Mucosa of rectum (tissue), 2 donors: ENCODE data around the gene GAL3ST2.
"Not testable (repeated sequence)": the region's sequence is repeated elsewhere in the genome, so short reads cannot be mapped to it uniquely, and the experiment has no call there.

ENCODE experiments used
- H3K27ac ChIP-seq, 2 donors: one replicate each; pipeline ENCODE4 v1.7.0; 2013; ENCODE audit warnings: inconsistent platforms in 2 of 2, low read depth in 2 of 2, low read length in 2 of 2
- H3K27me3 ChIP-seq, 2 donors: one replicate each; pipeline ENCODE4 v1.7.0; 2013; ENCODE audit warnings: low read length in 2 of 2; ENCODE audit not compliant: control insufficient read depth in 2 of 2, insufficient read depth in 2 of 2
- H3K36me3 ChIP-seq, 2 donors: one replicate each; pipeline ENCODE4 v1.7.0; 2013; ENCODE audit warnings: low read length in 2 of 2; ENCODE audit not compliant: control insufficient read depth in 2 of 2, insufficient read depth in 2 of 2
- H3K4me1 ChIP-seq, 2 donors: one replicate each; pipeline ENCODE4 v1.7.0; 2013; ENCODE audit warnings: low read length in 2 of 2, mild to moderate bottlenecking in 1 of 2; ENCODE audit not compliant: control insufficient read depth in 2 of 2, insufficient read depth in 2 of 2
- H3K4me3 ChIP-seq, 2 donors: one replicate each; pipeline ENCODE4 v1.7.0; 2013; ENCODE audit warnings: low read length in 2 of 2
- H3K9ac ChIP-seq, 2 donors: one replicate each; pipeline ENCODE4 v1.7.0; 2013; ENCODE audit warnings: low read length in 2 of 2, low read depth in 1 of 2, mild to moderate bottlenecking in 1 of 2
- H3K9me3 ChIP-seq, 2 donors: one replicate each; pipeline ENCODE4 v1.7.0; 2013; ENCODE audit warnings: low read length in 2 of 2; ENCODE audit not compliant: control insufficient read depth in 2 of 2
- donor health status: healthy.
- donor health status: Normal muscosa, but diverticular disease.

GAL3ST2 gene

GRCh38 chr2:241755777-241756176 is 20.8 kb upstream of the GAL3ST2 start:
- H3K27me3 ChIP-seq, result no peaks in the 10 kb centered on the region
- no peak overlapping the region for H3K4me3 ChIP-seq
- no peak overlapping the region for H3K27ac ChIP-seq
- peaks cover 0 to 2% of the 10 kb centered on the region in 2 donors for H3K9me3 ChIP-seq
- H3K4me1 ChIP-seq, result no peaks in the 10 kb centered on the region
- no peak overlapping the region for H3K9ac ChIP-seq
- H3K36me3 ChIP-seq, result peaks cover 35 to 38% of the 10 kb centered on the region in 2 donors

- H3K4me1 ChIP-seq, result no peaks in the 10 kb centered on the region
- peaks cover 32 to 36% of the 10 kb centered on the region in 2 donors for H3K36me3 ChIP-seq
- H3K4me3 ChIP-seq, result no peak overlapping the region
- no peaks in the 10 kb centered on the region for H3K27me3 ChIP-seq
- peaks cover 0 to 2% of the 10 kb centered on the region in 2 donors for H3K9me3 ChIP-seq
- no peak overlapping the region for H3K27ac ChIP-seq
- no peak overlapping the region for H3K9ac ChIP-seq
These were observed 17.4 kb upstream of the GAL3ST2 start for GRCh38 chr2:241759067-241759807.

DNA sequence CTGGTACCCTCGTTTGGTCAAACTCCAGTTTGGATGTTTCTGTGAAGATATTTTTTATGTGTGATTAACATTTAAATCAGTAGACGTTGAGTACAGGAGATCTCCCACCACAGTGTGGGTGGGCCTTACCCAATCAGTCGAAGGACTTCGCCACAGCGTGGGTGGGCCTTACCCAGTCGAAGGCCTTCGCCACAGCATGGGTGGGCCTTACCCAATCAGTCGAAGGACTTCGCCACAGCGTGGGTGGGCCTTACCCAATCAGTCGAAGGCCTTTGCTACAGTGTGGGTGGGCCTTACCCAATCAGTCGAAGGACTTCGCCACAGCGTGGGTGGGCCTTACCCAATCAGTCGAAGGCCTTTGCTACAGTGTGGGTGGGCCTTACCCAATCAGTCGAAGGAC is 16.7 kb upstream of the GAL3ST2 start:
- not testable (repeated sequence) for H3K4me3 ChIP-seq, H3K9ac ChIP-seq, H3K9me3 ChIP-seq, H3K27me3 ChIP-seq, H3K4me1 ChIP-seq, H3K27ac ChIP-seq
- H3K36me3 ChIP-seq, result peaks cover 29 to 33% of the 10 kb centered on the region in 2 donors

DNA sequence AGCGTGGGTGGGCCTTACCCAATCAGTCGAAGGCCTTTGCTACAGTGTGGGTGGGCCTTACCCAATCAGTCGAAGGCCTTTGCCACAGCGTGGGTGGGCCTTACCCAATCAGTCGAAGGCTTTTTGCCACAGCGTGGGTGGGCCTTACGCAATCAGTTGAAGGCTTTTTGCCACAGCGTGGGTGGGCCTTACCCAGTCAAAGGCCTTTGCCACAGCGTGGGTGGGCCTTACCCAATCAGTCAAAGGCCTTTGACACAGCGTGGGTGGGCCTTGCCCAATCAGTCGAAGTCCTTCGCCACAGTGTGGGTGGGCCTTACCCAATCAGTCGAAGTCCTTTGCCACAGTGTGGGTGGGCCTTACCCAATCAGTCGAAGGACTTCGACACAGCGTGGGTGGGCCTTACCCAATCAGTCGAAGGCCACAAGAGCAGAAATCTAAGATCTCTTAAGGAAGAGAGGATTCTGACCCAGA is 16.3 kb upstream of the GAL3ST2 start:
- Histone ChIP-seq H3K27me3 (no peaks in the 10 kb centered on the region), H3K9ac (no peak overlapping the region), H3K4me1 (no peaks in the 10 kb centered on the region), H3K9me3 (peaks cover 0 to 2% of the 10 kb centered on the region in 2 donors), H3K36me3 (peaks cover 26 to 31% of the 10 kb centered on the region in 2 donors), H3K4me3 (no peak overlapping the region), H3K27ac (no peak overlapping the region)

DNA sequence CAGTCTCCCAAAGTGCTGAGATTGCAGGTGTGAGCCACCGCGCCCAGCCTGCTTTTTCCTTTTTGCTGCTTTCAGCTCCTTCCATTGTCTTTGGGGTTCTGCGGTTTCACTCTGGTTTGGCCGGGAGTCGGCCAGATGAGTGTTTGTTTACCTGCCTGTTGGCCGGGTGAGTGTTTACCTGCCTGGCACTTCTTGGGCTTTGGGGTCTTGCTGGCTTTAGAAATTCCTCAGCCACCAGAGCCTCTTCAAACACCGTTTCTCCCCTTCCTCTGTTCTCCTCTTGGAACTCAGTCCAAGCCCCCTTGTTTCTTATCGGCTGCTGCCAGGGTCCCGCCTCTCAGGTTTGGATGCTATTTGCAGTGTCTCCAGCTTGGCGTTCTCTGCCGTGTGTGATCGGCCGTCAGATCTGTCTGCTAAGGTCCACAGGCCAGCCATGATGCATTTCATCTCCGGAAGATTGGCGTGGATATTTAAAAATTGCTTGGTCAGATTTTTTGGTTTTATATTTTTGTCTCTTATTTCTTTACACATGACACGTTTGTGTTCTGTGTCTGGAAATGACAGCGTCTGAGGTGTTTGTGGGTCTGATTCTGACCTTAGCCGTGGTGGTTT is 14.2 kb upstream of the GAL3ST2 start:
- H3K27ac ChIP-seq, result peak overlapping the region in 1 of 2 donors; percentile 24
- peaks cover 0 to 2% of the 10 kb centered on the region in 2 donors for H3K9me3 ChIP-seq
- H3K4me1 ChIP-seq, result no peaks in the 10 kb centered on the region
- no peaks in the 10 kb centered on the region for H3K27me3 ChIP-seq
- no peak overlapping the region for H3K9ac ChIP-seq
- no peak overlapping the region for H3K4me3 ChIP-seq
- H3K36me3 ChIP-seq, result peaks cover 14 to 23% of the 10 kb centered on the region in 2 donors

- H3K27ac ChIP-seq, result peak overlapping the region in 1 of 2 donors; percentile 24
- peaks cover 0 to 2% of the 10 kb centered on the region in 2 donors for H3K9me3 ChIP-seq
- no peak overlapping the region for H3K4me3 ChIP-seq
- peaks cover 14 to 23% of the 10 kb centered on the region in 2 donors for H3K36me3 ChIP-seq
- H3K27me3 ChIP-seq, result no peaks in the 10 kb centered on the region
- no peaks in the 10 kb centered on the region for H3K4me1 ChIP-seq
- no peak overlapping the region for H3K9ac ChIP-seq
These were observed 13.7 kb upstream of the GAL3ST2 start for GRCh38 chr2:241762933-241763369.

- Histone ChIP-seq H3K27ac (no peak overlapping the region), H3K4me1 (no peaks in the 10 kb centered on the region), H3K9me3 (peaks cover 0 to 2% of the 10 kb centered on the region in 2 donors), H3K36me3 (peaks cover 14 to 23% of the 10 kb centered on the region in 2 donors), H3K27me3 (no peaks in the 10 kb centered on the region), H3K9ac (no peak overlapping the region), H3K4me3 (no peak overlapping the region)
These were observed 12.9 kb upstream of the GAL3ST2 start for GRCh38 chr2:241763551-241764274.

DNA sequence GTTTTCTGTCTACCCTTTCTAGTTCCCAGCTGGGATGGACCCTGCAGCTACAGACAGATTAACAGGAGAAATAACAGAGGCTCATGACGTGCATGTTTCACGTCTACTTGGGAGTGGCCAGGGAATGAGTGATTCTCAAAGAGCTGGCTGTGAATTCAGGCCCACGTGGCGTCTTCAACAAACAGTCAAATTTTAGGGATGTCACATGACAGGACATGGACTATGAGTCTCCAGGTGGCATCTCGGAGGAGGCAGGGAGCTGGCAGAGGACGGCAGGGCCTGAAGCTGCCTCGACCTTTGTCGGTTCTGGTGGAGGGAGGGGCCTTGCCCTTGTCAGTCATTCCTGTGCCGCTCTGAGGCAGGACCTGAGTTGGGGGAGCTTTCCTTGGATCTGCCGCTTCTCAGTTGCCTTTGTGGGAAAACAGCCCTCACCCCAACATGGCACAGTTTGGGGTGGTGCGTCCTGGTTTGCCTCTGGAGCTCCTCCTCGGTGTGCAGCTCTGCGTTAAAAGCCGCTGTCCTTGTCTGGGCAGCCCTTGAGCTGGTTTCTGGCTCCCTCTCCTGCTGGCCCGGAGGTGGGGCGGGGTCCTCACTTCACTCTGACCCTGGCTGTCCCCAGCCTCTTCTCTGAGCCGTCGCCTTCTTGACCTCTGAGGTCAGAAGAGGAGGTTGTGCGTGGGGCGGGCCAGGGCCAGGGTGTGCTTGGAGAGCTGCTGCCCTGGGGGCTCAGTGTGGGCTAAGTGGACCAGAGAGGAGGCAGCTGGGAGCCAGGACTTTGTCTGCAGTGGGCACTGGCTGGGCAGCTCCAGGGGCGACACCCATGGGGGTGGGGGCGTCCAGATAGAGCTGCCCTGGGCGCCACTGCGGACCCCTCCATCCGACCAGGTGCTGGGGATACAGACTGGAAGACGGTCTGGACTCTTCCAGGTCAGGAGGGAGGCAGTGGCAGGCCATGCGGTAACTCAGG is 12.1 kb upstream of the GAL3ST2 start:
- Histone ChIP-seq H3K4me3 (no peak overlapping the region), H3K9ac (no peak overlapping the region), H3K27me3 (no peaks in the 10 kb centered on the region), H3K9me3 (peaks cover 0 to 2% of the 10 kb centered on the region in 2 donors), H3K4me1 (no peaks in the 10 kb centered on the region), H3K27ac (no peak overlapping the region), H3K36me3 (peaks cover 9 to 17% of the 10 kb centered on the region in 2 donors)

DNA sequence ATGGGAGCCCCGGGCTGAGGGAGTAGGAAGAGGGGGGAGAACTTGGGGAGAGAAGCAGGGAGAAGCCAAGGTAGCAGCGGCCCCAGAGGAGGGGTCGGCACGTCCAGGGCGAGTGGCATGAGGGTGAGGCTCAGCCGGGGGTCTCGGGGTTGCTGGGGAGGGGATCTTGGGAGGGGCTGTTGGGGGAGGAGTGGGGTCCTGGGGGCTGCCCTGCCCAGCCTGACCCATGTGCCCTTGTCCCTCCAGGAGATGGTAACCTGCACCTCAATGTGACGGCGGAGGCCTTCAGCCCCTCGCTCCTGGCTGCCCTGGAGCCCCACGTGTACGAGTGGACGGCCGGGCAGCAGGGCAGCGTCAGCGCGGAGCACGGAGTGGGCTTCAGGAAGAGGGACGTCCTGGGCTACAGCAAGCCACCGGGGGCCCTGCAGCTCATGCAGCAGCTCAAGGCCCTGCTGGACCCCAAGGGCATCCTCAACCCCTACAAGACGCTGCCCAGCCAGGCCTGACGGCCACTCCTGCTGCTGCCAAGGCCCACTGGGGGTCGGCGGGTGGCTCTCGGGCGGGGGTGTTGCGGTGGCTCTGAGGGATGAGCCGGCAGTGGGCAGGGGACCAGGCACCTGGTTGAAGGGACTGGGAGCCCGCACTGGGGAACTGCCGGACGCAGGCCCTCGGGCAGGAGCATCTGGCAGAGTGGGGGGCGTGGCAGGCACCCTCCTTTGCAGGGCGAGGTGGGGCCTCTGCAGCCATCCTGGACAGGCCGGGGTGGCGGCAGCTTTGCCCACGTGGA is 9.0 kb upstream of the GAL3ST2 start:
- Histone ChIP-seq H3K9me3 (no peaks in the 10 kb centered on the region), H3K4me3 (no peak overlapping the region), H3K4me1 (no peaks in the 10 kb centered on the region), H3K9ac (no peak overlapping the region), H3K27me3 (no peaks in the 10 kb centered on the region), H3K27ac (no peak overlapping the region), H3K36me3 (peaks cover 0 to 4% of the 10 kb centered on the region in 2 donors)
